K562 (cell line): Measurements from ENCODE around the gene LGALS7. TPM values are rescaled to one million over a fixed set of nuclear protein-coding genes. Genes with fewer than 3 reads are reported as not detected.
A peak's percentile ranks its signal among the peaks of the same experiment; 100 is the strongest.

Experiments
- ATAC-seq: fragments of 200-7000 bp; cut with Tn5 transposase; 3 replicates; pipeline ENCODE4 v1.9.1; 2020; ENCODE audit warnings: moderate library complexity
- BruUV-seq: library from RNA; stranded (reverse); fragments of 400-500 nt; replicated peaks from 2 replicates; lab custom pipeline; 2021; lab: Mats Ljungman, UMichigan
- CTCF ChIA-PET: fragments of 300-600 bp; formaldehyde crosslinking; extraction: SDS; loops from one replicate; lab custom pipeline; 2021; ENCODE audit warnings: low intra/inter-chr PET ratio; lab: Yijun Ruan, JAX
- POLR2A ChIA-PET: fragments of 300-600, 350-650 bp; sonication (Branson Sonifier 250); formaldehyde crosslinking; extraction: SDS; loops from one replicate; lab custom pipeline; 2021; ENCODE audit warnings: antibody characterized with exemption, inconsistent platforms; lab: Yijun Ruan, JAX
- DNase-seq, 4 experiments: peaks; one replicate each; pipeline versions ENCODE4 v3.0.0 to v3.0.0-alpha.2; 2011 to 2018; ENCODE audit warnings: low spot score in 3 of 4, mixed read lengths in 3 of 4; ENCODE audit errors: extremely low read depth in 1 of 4
- FAIRE-seq: peaks from 2 replicates; lab custom pipeline; 2011; peaks lifted over from hg19 to GRCh38; lab: Jason Lieb, UNC
- H2AFZ ChIP-seq: 2 replicates; pipeline ENCODE4 v1.6.0; 2011; ENCODE audit warnings: low read depth, low read length, control low read depth, inconsistent platforms
- H3K27ac ChIP-seq: fragments of 200-600 bp; 3 replicates; pipeline ENCODE4 v1.8.0; 2011; ENCODE audit warnings: low read depth, mild to moderate bottlenecking, control low read depth, inconsistent platforms, low read length, moderate library complexity, mixed read lengths; ENCODE audit errors: extremely low read depth
- H3K27me3 ChIP-seq, 2 experiments: fragments of 300-600 bp in 1 of 2; 2 replicates in 1 of 2; 3 replicates in 1 of 2; pipeline versions ENCODE4 v1.6.0 to v1.8.0; 2011; ENCODE audit warnings: inconsistent platforms in 2 of 2, low read length in 2 of 2, mild to moderate bottlenecking in 1 of 2, mixed read lengths in 1 of 2, moderate library complexity in 1 of 2; ENCODE audit not compliant: control insufficient read depth in 2 of 2, insufficient read depth in 2 of 2
- H3K36me3 ChIP-seq: fragments of 300-600 bp; 3 replicates; pipeline ENCODE4 v1.8.0; 2011; ENCODE audit warnings: mild to moderate bottlenecking, low read length, inconsistent platforms; ENCODE audit not compliant: control insufficient read depth, insufficient read depth
- H3K4me1 ChIP-seq, 2 experiments: fragments of 200-600 bp in 1 of 2; replicated peaks in 1 of 2; 2 replicates in 1 of 2; 3 replicates in 1 of 2; pipeline versions ENCODE4 v1.5.1 to v1.8.0; 2011; ENCODE audit warnings: inconsistent platforms in 2 of 2, low read length in 2 of 2, mild to moderate bottlenecking in 1 of 2, mixed read lengths in 1 of 2, moderate library complexity in 1 of 2; ENCODE audit not compliant: control insufficient read depth in 2 of 2, insufficient read depth in 2 of 2
- H3K4me2 ChIP-seq: 2 replicates; pipeline ENCODE4 v1.6.1; 2011; ENCODE audit warnings: low read length, control low read depth, inconsistent platforms, mixed read lengths; ENCODE audit not compliant: insufficient read depth
- H3K4me3 ChIP-seq: fragments of 200-600 bp; sonication (generic), shearing (Covaris generic); 2 replicates; pipeline ENCODE4 v1.5.1; 2016; ENCODE audit warnings: control low read depth, inconsistent platforms
- H3K79me2 ChIP-seq: fragments of 200-600 bp; 3 replicates; pipeline ENCODE4 v1.8.0; 2011; ENCODE audit warnings: low read length, inconsistent platforms; ENCODE audit not compliant: control insufficient read depth, insufficient read depth
- H3K9ac ChIP-seq, 2 experiments: 2 replicates each; pipeline versions ENCODE4 v1.6.0 to v1.6.1; 2011; ENCODE audit warnings: low read depth in 2 of 2, low read length in 2 of 2, control low read depth in 1 of 2, inconsistent platforms in 1 of 2, mild to moderate bottlenecking in 1 of 2, mixed read lengths in 1 of 2; ENCODE audit not compliant: insufficient read depth in 1 of 2
- H3K9me1 ChIP-seq: one replicate; pipeline ENCODE4 v1.6.0; 2011; ENCODE audit warnings: inconsistent platforms, mild to moderate bottlenecking, low read length, moderate library complexity; ENCODE audit not compliant: control insufficient read depth, insufficient read depth
- H3K9me3 ChIP-seq: replicated peaks from 2 replicates; pipeline ENCODE4 v1.5.1; 2011; ENCODE audit warnings: low read depth, low read length, inconsistent platforms; ENCODE audit not compliant: control insufficient read depth, insufficient read depth
- H4K20me1 ChIP-seq: replicated peaks from 2 replicates; pipeline ENCODE4 v1.6.1; 2011; ENCODE audit warnings: low read length, inconsistent platforms, mixed read lengths; ENCODE audit not compliant: control insufficient read depth, insufficient read depth
- WGBS: fragments of 100-300 bp; shearing (Covaris generic); methylation state at CpG from one replicate; pipeline ENCODE4 v1.1.6; 2016; ENCODE audit warnings: low coverage, mixed read lengths; ENCODE audit not compliant: insufficient coverage; ENCODE audit errors: missing lambda C conversion rate; 5-methylcytosine and 5-hydroxymethylcytosine counted together
- in situ Hi-C: fragments of 300-500 bp; cut with MboI; formaldehyde crosslinking; loops from 4 replicates; pipeline ENCODE4 v1.15.0; 2018; ENCODE audit warnings: inconsistent platforms, mixed read lengths
- intact Hi-C: fragments of 100-400 bp; cut with micrococcal nuclease; formaldehyde crosslinking; loops from 2 replicates; pipeline ENCODE4 v1.14.2; 2022
- polyA plus RNA-seq, 8 experiments: library from polyadenylated mRNA; depleted of rRNA in 4 of 8; stranded (reverse) in 5 of 8; unstranded in 3 of 8; fragments of >200 nt; fragmentation: Nextera tagmentation in 2 of 8; fragmentation: Illumina TruSeq in 1 of 8; extraction: Ambion mirVana in 2 of 8; extraction: Trizol in 1 of 8; gene quantifications; 2 replicates each; pipeline versions ENCODE4 v1.2.1 to v1.2.3, GENCODE V29; 2011 to 2014; ENCODE audit warnings: inconsistent platforms in 1 of 8, missing spikeins in 1 of 8
- total RNA-seq, 7 experiments: library from RNA; depleted of rRNA in 6 of 7; stranded (reverse); fragments of >200 nt in 6 of 7; fragmentation: Illumina TruSeq in 2 of 7; extraction: Trizol in 2 of 7; gene quantifications; 2 replicates each; pipeline versions ENCODE4 v1.2.1 to v1.2.3, GENCODE V29; 2011 to 2021; ENCODE audit warnings: low replicate concordance in 1 of 7
- TF ChIP-seq, protein P1 (sequence below): sonication (generic); formaldehyde crosslinking; IDR thresholded peaks from 2 replicates; pipeline ENCODE4 v1.5.0; 2020; ENCODE audit warnings: missing genetic modification reagents
- TF ChIP-seq, protein P2 (sequence below): fragments of 250-450 bp; sonication (Bioruptor Pico); IDR thresholded peaks from 2 replicates; pipeline ENCODE4 v1.8.0; 2022; ENCODE audit warnings: inconsistent platforms, mild to moderate bottlenecking, moderate library complexity, borderline replicate concordance

LGALS7 gene
- total and polyA plus RNA-seq, 9 of the 15 experiments (the other 6 are each of a cell fraction or from before 2014, with no cell fraction given), result not detected

DNA sequence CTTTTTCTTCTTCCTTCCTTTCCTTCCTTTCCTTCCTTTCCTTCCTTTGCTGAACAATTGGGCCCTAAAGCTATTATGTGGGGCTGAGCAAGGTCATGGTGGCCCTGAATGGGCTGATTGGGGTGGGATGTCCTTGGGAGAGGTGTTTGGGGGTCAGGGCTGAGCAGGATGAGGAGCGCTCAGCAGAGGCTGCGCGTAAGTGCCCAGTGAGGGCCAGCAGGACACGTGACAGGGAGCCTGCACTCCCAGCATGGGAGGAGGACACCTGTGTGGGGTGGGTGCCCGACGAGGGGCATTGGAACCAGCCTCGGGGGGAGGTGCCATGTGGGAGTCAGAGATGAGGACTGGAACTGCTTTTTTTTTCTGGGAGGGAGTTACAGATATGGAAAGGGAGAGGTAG, 5.4 kb upstream of the LGALS7 start:
- in situ Hi-C loops, result no loop called here
- Histone ChIP-seq H3K4me3 (no peak overlapping the region), H2AFZ (no peak overlapping the region), H3K9me1 (no peaks in the 10 kb centered on the region), H4K20me1 (no peaks in the 10 kb centered on the region), H3K4me2 (no peak overlapping the region), H3K4me1 (peaks cover 12 to 24% of the 10 kb centered on the region in 2 experiments; a peak in 4 of 5 replicates), H3K27me3 (no peaks in the 10 kb centered on the region), H3K9ac (peak overlapping the region in 1 of 2 experiments; percentile 52; a peak in 1 of 4 replicates), H3K79me2 (no peaks in the 10 kb centered on the region), H3K27ac (no peak overlapping the region), H3K36me3 (no peaks in the 10 kb centered on the region), H3K9me3 (no peaks in the 10 kb centered on the region)
- ChIA-PET POLR2A (interaction anchor here (0.8 kb wide), 1 partner anchor 53 kb away, joined by 3 read pairs; the partner anchor contains the start of gene ECH1), CTCF (no interaction called here)
- DNase-seq (no peak), FAIRE-seq (no peak), ATAC-seq (no peak)
- TF ChIP-seq, protein P1, sequence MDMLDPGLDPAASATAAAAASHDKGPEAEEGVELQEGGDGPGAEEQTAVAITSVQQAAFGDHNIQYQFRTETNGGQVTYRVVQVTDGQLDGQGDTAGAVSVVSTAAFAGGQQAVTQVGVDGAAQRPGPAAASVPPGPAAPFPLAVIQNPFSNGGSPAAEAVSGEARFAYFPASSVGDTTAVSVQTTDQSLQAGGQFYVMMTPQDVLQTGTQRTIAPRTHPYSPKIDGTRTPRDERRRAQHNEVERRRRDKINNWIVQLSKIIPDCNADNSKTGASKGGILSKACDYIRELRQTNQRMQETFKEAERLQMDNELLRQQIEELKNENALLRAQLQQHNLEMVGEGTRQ (CRISPR knock-in tag), result peak; percentile 43; the same call in 1 of the 2 replicates
- TF ChIP-seq, protein P2, sequence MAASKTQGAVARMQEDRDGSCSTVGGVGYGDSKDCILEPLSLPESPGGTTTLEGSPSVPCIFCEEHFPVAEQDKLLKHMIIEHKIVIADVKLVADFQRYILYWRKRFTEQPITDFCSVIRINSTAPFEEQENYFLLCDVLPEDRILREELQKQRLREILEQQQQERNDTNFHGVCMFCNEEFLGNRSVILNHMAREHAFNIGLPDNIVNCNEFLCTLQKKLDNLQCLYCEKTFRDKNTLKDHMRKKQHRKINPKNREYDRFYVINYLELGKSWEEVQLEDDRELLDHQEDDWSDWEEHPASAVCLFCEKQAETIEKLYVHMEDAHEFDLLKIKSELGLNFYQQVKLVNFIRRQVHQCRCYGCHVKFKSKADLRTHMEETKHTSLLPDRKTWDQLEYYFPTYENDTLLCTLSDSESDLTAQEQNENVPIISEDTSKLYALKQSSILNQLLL (CRISPR knock-in tag), result no peak
- BruUV-seq, result no TSS peak
- intact Hi-C loops, result no loop called here
- WGBS, result 43% methylated on average over 7 of the region's 7 CpGs
